ENCODE measurements around the gene RICTOR. TPM values are rescaled to one million over a fixed set of nuclear protein-coding genes. Genes with fewer than 3 reads are reported as not detected.
A peak's percentile ranks its signal among the peaks of the same experiment; 100 is the strongest.

RICTOR gene
- total and polyA plus RNA-seq, 9 of the 15 experiments (the other 6 are each of a cell fraction or from before 2014, with no cell fraction given) = 13.9 to 46.6 (median 22.6) TPM

GRCh38 chr5:39076757-39077728, 2.8 kb upstream of the RICTOR start (continued):
- TF ChIP-seq TFE3 (CRISPR knock-in tag; IDR thresholded peaks at IDR 0.05) = no peak
- no peak for TF ChIP-seq HMG20B (CRISPR knock-in tag; IDR thresholded peaks at IDR 0.05)
- peak; percentile 22; the same call in 1 of the 2 replicates for TF ChIP-seq NCOR1 (IDR thresholded peaks at IDR 0.05)
- no peak for TF ChIP-seq E2F3 (CRISPR knock-in tag; IDR thresholded peaks at IDR 0.05)
- TF ChIP-seq ZNF41 (CRISPR knock-in tag; conservative IDR thresholded peaks at IDR 0.05) = no peak
- TF ChIP-seq ZNF318 (IDR thresholded peaks at IDR 0.05; ENCODE audit: borderline replicate concordance in 1 of 2, low read depth in 1 of 2) = peak; percentile 71 to 75; a peak in 2 of 4 replicates
- no peak for TF ChIP-seq ZNF740 (CRISPR knock-in tag; IDR thresholded peaks at IDR 0.05)
- TF ChIP-seq ZNF740 (tag; IDR thresholded peaks at IDR 0.05) = no peak
- TF ChIP-seq E2F5 (CRISPR knock-in tag; IDR thresholded peaks at IDR 0.05) = no peak
- TF ChIP-seq JUN (IDR thresholded peaks at IDR 0.05; ENCODE audit: borderline replicate concordance, low read depth, low read length) = peak; percentile 71
- no peak for TF ChIP-seq JUN (CRISPR knock-in tag; IDR thresholded peaks at IDR 0.05; ENCODE audit: borderline replicate concordance)
